Activated CD4-positive, alpha-beta T cell treated with anti-CD3 and anti-CD28 coated beads, Interleukin-2, amount 50 U/mL, for 4 hours (primary cell): ENCODE measurements around the gene SLC47A2.
"Not testable (repeated sequence)": the region's sequence is repeated elsewhere in the genome, so short reads cannot be mapped to it uniquely, and the experiment has no call there.

Source experiments
- DNase-seq, 2 experiments: peaks; one replicate each; pipeline ENCODE4 v3.0.0-alpha.2; 2020

SLC47A2 gene

GRCh38 chr17:19705771-19706770 lies 10.3 kb downstream of the SLC47A2 start:
- DNase-seq: no peak

- no peak for DNase-seq
Measured at GRCh38 chr17:19705201-19705600, 11.2 kb downstream of the SLC47A2 start.

DNA sequence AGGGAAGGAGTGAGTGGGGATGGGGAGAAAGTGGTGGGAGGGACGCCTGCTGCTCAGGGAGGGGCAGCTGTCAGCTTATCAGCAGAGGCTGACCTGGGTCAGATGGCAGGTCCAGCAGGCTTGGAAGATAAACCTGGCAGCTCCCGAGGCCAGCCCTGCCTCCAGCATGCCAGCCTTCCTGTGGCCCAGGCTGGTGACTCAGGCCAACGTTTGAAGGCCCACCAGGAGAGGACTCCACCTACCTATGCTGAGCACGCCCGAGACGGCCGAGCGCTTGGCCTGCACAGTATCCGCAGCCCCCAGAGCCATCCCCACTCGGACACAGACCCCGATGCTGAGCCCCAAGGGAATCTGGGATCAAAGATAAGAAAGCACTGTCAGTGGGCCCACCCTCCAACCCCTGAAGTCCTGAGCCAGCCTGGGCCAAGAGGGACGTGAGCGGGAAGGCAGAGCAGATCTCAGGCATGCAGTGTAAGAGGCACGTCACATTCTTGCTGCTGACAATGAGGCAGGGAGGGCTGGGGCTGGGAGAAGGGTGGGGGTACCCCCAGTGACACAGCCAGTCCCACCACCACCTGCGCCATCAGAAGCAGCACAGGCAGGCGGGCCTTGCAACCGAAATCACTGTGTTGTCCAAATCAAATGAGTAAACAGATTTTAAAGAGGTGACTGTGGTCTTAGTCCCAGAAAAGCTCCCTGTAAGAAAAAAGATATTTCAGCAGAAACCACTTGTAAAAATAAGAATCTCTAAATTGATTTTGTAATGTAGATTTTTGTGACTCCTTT lies 12.4 kb downstream of the SLC47A2 start:
- no peak for DNase-seq

- no peak for DNase-seq
Measured at GRCh38 chr17:19703106-19703827, 13.1 kb downstream of the SLC47A2 start.

DNA sequence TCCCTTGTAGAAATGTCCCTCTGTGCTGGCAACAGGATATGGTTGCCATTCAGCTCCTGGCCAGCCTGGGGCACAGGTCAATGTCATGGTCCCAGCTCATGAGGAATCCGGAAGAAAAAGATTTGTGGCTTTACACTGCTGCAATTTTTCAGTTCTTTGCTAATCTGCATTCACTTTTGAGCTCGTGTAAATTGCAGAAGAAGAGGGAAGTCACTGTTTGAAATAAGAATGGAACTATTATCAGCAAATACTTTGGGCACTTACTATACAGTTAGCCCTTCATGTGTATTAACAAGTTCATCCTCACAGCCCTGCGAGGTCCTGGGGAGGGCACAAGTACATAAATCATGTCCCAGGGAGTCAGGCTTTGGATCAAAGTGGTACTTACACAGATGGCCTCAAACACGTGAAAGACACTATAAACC lies 14.2 kb downstream of the SLC47A2 start:
- no peak for DNase-seq

DNA sequence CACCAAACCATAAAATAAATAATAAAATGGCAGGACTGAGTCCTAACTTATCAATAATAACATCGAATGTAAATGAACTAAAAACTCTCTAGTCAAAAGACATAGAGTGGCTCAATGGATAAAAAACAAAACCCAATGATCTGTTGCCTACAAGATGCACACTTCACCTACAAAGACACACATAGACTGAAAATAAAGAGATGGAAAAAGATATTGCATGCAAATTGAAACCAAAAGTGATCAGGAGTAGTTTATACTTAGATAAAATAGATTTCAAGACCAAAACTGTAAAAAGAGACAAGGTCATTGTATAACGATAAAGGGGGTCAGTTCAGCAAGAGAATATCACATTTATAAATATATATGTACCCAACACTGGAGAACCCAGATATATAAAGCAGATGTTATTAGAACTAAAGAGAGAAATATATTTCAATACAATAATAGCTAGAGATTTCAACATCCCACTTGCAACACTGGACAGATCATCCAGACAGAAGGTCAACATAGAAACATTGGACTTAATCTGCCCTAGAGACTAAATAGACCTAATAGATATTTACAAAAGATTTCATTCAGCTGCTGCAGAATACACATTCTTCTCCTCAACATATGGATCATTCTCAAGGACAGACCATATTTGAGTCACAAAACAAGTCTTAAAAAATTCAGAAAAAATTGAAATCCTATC lies 29.8 kb downstream of the SLC47A2 start:
- no peak for DNase-seq

GRCh38 chr17:19684909-19685580 lies 31.3 kb downstream of the SLC47A2 start:
- DNase-seq: not testable (repeated sequence)

DNA sequence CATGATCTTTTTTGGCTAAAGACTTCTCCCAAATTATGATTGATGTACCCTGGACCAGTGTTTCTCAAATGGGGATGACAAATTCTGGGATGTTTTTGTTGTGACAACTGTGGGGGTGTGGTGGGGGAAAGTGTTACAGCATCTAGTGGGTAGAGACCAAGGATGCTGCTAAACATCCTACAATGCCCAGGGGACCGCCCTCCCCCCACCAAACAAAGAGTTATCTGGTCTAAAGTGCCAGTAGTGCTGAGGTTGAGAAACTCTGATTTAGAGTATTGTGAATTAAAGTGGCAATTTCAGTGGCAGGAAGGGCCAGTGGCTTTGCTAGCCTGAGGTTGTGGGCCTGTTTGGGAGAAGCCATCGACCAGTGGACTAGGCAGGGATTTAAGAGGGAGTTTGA lies 33.3 kb downstream of the SLC47A2 start:
- no peak for DNase-seq

GRCh38 chr17:19678581-19679453 lies 37.6 kb downstream of the SLC47A2 start:
- no peak for DNase-seq

DNA sequence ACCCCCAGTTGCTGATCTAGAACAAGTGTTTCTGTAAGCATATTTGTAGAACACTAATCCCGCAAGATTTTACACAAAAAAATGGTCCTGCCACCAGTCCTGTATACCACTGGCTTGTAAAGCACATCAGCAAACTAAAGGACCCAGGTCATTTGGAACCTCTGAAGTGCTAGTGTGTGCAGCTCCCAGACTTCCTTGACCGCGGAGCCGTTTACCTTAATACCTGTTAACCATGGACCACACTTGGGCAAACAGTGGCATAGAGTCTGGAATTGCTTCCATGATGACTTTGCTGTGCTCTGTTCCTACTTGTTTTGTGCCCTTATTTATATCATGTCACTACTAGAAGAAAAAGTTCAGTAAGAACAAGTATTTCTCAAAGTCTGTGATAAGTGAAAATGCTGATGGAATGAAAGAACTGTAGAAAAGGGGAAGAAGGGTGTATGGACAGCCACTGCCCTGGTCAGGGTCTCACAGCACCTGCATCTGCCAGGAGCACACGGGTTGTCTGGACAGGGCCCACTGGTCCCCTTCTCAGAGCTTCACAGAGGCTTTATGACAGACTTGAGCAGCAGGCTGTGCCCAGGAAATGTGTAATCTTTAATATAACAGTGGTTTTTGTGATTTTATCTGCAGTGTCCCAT lies 38.5 kb downstream of the SLC47A2 start:
- no peak for DNase-seq

DNA sequence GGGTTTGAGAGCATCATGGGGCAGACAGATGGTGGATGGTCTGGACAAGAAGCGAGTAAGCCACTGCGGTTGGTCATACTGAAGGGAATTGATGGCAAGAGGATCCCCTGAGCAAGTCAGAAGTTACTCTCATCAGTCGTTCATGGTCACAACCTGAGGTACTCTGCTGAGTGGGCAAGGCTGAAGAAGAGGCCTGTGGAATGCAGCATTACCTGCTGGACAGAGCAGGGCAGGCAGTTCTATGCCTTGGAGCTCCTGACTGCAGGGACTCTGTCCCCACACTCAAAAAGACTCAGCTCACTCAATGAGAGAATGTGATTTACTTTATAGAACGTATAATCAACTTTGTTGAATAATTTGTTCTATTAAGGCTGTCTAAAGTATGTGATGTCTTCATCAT lies 39.5 kb downstream of the SLC47A2 start:
- no peak for DNase-seq

GRCh38 chr17:19673623-19674022 lies 42.8 kb downstream of the SLC47A2 start:
- no peak for DNase-seq

DNA sequence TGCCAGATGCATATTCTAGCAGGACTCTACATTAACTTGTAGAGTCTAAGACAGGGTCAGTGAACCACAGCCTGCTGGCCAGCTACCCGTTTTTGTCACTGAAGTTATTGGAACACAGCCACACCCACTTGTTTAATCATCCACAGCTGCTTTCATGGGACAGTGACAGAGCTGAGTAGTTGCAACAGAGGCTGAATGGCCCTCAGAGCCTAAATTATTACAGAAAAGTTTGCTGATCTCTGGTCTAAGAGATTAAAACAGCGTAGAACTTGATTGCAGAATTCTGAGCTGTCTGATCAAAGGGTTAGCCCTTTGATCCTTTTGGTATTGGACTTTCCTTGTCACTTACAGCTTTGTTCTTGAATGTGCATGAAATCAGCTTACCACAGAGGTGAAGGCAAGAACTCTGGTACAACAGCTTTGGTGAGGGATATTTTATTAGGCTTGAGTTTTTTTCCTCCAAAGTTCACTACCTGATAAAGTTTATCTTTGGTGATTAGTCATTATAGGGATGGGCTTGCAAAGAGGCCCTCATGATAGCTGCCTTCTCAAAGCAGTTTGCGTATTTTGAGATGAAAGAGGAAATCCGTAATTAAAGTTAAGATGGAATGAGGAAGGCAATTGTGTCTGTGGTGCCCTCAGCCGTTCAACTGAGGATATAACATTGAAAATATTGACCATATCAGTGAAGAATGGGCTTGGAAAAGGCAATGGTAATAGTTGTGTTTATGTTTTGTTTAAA lies 44.2 kb downstream of the SLC47A2 start:
- DNase-seq: no peak

GRCh38 chr17:19671433-19671832 lies 45.0 kb downstream of the SLC47A2 start:
- DNase-seq: no peak

GRCh38 chr17:19670908-19671307 lies 45.5 kb downstream of the SLC47A2 start:
- no peak for DNase-seq

GRCh38 chr17:19669680-19670079 lies 46.7 kb downstream of the SLC47A2 start:
- DNase-seq: not testable (repeated sequence)

DNA sequence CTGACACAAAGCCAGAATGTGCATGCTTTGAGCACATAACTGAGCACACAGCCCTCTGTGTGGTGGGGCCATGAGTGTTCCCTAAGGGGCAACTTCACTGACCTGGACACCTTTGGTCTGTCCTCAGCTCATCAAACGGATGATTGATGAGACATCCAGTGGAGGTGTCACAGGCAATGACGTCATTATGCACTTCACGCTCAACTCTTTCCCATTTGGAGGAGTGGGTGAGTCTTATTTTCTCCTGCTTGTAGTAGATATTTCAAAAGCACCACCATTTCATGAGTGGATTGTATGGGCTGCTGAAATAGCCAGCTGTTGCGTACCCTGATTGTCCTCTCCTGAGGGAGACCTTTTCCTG lies 51.6 kb downstream of the SLC47A2 start:
- no peak for DNase-seq

- DNase-seq: no peak
Measured at GRCh38 chr17:19664136-19664820, 52.1 kb downstream of the SLC47A2 start.

DNA sequence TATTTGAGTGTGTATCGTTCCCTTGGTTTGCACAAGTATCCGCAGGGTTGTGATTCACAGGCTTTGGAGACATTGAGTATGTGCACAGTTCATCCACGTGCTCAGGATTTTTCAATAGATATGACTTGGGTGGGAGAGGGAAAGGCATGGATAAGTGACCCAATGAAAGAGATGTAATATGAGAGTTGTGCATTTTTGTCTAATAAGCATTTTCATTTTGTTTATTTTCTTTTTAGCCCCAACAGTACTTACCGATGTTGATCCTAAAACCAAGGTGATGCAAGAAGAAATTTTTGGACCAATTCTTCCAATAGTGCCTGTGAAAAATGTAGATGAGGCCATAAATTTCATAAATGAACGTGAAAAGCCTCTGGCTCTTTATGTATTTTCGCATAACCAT lies 53.3 kb downstream of the SLC47A2 start:
- no peak for DNase-seq
